NCI-H82 (cell line): ENCODE results near the gene SEMA5A.
A peak's percentile ranks its signal among the peaks of the same experiment; 100 is the strongest.

Experiments used
- DNase-seq: peaks from one replicate; lab custom pipeline; 2025; lab: John Stamatoyannopoulos, UW

SEMA5A gene

GRCh38 chr5:9058666-9059065, 487.2 kb downstream of the SEMA5A start:
- no peak for DNase-seq

DNA sequence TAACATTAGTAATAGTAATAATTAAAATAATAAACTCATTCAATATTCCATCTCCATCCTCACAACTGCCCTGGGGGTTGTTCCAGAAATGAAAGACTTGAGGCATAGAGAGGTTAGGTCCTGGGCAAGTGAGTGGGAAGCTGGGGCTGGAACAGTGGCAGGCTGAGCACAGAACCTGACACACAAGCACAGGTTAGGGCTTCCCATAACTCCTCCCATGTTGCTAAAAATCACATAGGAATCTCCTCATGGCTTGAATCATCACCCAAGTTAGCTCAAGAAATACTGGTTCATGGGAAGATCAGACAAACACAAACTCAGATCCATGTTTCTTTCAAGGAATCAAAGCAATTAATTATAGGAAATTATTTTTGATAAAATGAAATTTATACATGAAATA, 487.7 kb downstream of the SEMA5A start:
- DNase-seq: no peak

- DNase-seq: no peak
These were observed 488.4 kb downstream of the SEMA5A start for GRCh38 chr5:9057406-9058000.

- DNase-seq: no peak
These were observed 489.8 kb downstream of the SEMA5A start for GRCh38 chr5:9056046-9056445.

GRCh38 chr5:9054821-9055589, 490.9 kb downstream of the SEMA5A start:
- DNase-seq: no peak

GRCh38 chr5:9054322-9054721, 491.6 kb downstream of the SEMA5A start:
- peak; percentile 65 for DNase-seq

DNA sequence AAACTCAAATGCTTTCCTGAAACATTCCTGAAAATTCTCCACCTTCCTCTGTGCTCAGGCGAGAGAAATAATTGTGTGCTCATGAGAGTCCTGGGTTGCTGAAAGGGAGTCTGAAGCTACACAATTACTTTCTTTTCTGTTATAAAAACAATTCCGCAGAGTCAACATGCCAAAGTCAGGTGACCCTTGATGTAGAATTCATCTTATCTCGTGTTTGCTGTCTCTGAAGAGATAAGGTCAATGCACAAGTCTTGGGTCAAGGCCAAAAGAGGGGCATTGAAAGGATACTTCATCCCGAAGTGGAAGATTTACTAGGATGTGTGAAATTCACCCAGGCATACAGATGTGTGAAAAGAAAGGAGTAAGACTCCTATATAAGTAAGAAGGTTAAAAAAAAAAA, 493.5 kb downstream of the SEMA5A start:
- DNase-seq: no peak

DNA sequence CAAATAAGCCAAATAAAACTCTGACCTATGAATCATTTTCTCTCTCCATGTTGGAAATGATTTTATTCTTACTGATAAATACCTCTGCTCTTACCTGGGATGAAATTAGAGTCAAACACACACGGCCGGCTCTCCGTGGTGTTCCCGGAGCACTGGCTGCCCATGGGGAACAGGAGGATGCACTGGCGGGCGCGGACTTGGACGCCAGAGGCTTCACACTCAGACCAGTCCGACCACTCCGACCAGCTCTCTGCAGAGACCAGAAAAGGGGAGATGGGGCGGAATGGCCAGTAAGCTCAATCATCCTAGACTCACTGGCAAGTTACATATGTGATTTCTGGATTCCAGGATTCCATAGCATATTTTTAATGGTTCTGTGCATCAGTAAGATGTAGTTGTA, 494.1 kb downstream of the SEMA5A start:
- DNase-seq: no peak

GRCh38 chr5:9047932-9048331, 497.9 kb downstream of the SEMA5A start:
- no peak for DNase-seq

GRCh38 chr5:9046756-9047481, 499.0 kb downstream of the SEMA5A start:
- no peak for DNase-seq

DNA sequence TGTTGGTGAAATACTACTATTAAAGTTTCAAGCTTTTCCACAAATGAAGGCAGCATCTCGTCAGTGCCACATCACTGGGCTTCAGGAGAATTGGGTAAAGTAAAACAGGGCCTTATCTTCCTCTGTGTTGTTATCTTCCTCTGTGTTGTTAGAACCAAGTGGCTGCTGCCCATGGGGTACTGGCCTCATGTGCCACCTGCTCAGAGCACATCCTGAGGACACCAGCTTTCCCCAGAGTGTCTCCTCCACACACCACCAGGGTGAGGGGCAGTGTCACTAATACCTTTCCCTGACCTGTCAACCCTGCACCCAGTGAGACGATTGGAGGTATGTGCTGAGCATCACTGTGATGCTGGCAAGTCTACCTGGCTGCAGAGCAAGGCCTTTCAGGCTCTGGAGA, 499.9 kb downstream of the SEMA5A start:
- DNase-seq: no peak

- DNase-seq: no peak
These were observed 503.6 kb downstream of the SEMA5A start for GRCh38 chr5:9042241-9042640.

DNA sequence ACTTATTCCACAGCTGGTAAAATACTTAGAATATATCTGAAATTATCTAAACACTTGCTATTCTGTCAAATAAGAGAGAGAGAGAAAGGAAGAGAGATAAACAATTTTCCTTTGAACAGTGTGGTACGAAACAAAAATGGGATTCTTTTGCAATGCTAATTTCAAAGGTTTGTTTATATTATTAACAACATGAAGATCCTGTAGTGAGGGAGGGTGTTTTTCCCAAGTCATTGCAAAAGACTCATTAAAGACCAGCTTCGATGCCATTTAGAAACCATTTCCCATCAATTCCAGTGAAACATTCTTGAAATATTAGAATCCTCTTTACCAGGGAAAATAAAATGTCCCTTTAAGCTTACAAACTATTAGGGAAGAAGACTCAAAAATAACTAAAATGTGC, 505.4 kb downstream of the SEMA5A start:
- DNase-seq: no peak

GRCh38 chr5:9037048-9037447, 508.8 kb downstream of the SEMA5A start:
- no peak for DNase-seq

DNA sequence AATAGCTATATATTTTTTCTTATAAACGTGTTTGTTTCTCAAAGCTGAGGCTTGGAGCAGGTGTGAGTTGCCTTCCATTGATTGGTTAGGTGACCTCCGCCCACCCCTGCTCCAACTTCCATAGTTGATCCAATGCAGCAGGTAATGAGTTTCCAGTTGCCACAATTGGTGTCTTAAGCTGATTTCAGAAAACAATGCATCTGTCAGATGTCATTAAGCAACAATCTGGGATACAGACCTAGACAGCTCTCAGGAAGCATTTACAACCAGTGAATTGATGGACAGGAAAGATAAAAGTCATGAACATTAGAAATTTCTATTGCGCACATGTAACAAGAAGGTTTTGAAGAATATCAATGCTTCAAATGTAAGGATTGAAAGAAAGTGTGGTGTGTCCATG, 510.5 kb downstream of the SEMA5A start:
- DNase-seq: peak; percentile 21

DNA sequence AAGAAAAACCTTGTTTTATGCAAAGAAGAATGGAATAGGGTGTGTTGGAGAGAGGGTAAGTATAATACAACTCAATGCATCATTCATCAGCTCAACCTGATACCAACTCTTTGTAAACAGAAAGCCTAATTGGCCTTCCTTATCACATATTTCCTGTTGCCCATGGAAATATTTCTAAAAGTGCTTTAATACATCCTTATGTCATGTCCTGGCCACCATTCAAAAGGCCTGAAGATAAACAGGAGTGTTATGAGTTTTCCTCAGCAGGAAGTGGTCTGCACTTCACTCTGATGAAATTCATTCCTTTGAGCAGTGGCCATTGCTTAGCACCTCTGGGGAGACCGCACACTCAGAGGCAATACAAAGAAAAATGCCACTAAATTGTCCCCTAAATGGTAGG, 511.2 kb downstream of the SEMA5A start:
- DNase-seq: no peak

DNA sequence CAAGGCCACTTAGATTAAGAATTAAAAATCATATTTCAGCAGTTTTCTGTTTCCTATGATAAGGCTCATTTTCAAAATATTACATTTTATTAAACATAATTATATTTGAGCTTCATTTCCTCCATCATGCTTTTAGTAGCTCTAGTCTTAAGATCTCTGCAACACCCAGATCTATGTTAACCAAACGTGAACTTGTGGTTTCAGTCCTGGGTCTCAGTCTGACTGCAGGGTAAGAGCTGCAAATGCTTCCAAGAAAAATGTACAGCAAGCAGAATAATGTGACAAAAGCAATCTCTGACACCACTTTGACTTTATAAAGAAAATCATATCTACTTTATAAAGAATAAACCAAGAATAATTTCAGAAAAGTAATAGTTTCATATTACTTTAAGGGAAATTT, 512.4 kb downstream of the SEMA5A start:
- DNase-seq: no peak

- no peak for DNase-seq
These were observed 519.9 kb downstream of the SEMA5A start for GRCh38 chr5:9025942-9026341.

DNA sequence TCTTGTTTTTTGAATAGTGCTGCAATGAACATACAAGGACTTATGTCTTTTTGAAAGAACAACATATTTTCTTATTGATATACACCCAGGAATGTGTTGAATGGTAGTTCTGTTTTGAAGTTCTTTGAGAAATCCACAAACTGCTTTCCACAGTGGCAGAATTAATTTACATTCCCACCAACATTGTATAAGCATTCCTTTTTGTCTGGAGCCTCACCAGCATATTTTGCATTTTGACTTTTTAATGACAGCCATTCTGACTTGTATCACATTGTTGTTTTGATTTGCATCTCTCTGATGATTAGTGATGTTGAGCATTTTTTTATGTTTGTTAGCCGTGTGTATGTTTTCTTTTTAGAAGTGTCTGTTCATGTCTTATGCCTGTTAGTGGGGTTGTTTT, 524.9 kb downstream of the SEMA5A start:
- no peak for DNase-seq

DNA sequence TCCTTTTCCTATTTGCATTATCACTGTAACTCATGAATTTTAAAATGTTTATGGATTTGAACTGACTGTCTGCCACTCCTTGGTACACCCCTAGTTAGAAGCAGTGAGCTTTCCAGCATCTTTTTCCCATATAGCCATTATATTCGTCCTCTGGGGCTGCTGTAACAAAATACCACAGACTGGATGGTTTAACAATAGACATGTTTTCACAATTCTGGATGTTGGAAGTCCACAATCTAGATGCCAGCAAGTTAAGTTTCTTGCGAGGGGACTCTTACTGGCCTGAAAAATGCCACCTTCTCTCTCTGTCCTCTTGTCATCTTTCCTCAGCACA, 530.0 kb downstream of the SEMA5A start:
- DNase-seq: no peak

DNA sequence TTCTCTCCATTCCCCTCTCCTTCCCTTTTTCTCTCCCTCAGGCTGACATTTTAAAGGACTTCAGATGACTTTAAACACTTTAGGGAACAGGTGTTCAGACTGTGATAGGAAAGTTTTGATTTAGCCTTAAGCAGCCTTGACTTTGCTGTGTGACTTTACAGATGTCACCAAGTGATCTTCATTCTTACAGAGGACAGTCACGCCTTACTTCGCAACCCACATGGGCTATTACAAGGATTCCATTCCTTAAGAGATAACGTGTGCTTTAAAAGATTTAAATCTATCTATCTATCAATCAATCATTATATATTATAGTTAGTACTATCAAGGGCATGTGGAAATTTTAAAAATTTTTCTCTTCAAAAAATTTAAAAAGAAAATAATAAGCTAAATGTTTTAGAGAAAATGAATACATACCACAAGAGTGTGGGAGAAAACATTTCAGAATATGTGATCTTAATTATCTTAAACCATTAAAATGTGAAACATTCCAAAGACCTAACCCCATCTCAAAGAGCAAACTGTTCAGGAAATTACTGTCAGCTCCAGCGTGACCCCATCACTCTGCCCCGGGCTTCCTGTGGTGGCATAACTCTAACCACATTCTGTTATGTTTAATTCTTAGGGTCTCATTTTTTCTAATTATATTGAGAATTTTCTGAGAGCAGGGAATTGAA, 530.5 kb downstream of the SEMA5A start:
- DNase-seq: no peak

GRCh38 chr5:9013147-9013546, 532.7 kb downstream of the SEMA5A start:
- DNase-seq: no peak
